ENCODE measurements around the gene NR4A2. TPM values are rescaled to one million over a fixed set of nuclear protein-coding genes. Genes with fewer than 3 reads are reported as not detected.
"Not testable (repeated sequence)": the region's sequence is repeated elsewhere in the genome, so short reads cannot be mapped to it uniquely, and the experiment has no call there.

NR4A2 gene
- polyA plus RNA-seq, 1 donor (not counting 4 experiments of a cell fraction or from before 2014, with no cell fraction given): 4.5 TPM

- H3K4me1 ChIP-seq (ENCODE audit: control insufficient read depth, extremely low read depth, insufficient read depth, low read length): peaks cover 2% of the 10 kb centered on the region
- H2AFZ ChIP-seq (ENCODE audit: control insufficient read depth, low read length): no peak overlapping the region
Observed at GRCh38 chr2:156294945-156295580, 37.5 kb downstream of the NR4A2 start.

GRCh38 chr2:156293382-156293781, 39.1 kb downstream of the NR4A2 start:
- H3K79me2 ChIP-seq (ENCODE audit: control insufficient read depth, insufficient read depth, low read length); H3K27ac ChIP-seq (ENCODE audit: control insufficient read depth, insufficient read depth, low read length); DNase-seq (ENCODE audit: low read depth, low spot score); H3K4me3 ChIP-seq (ENCODE audit: control insufficient read depth in 2 of 3, extremely low read depth in 1 of 3, insufficient read depth in 2 of 3, low read depth in 1 of 3, low read length in 3 of 3); H3K27me3 ChIP-seq (ENCODE audit: control insufficient read depth, extremely low read depth, insufficient read depth, low read length); H3K36me3 ChIP-seq (ENCODE audit: control insufficient read depth in 2 of 2, extremely low read depth in 1 of 2, insufficient read depth in 2 of 2, low read length in 2 of 2); FAIRE-seq; dilution Hi-C loops (cut with MboI; ENCODE audit: extremely low pct_ligation_motif_present, low sequenced_read_pairs); H2AFZ ChIP-seq (ENCODE audit: control insufficient read depth, low read length); H3K9ac ChIP-seq (ENCODE audit: control insufficient read depth, extremely low read depth, insufficient read depth, low read length); H4K20me1 ChIP-seq (ENCODE audit: control insufficient read depth, extremely low read depth, insufficient read depth, low read length); H3K9me1 ChIP-seq (ENCODE audit: control insufficient read depth, extremely low read depth, insufficient read depth, low read length); H3K4me2 ChIP-seq (ENCODE audit: control insufficient read depth, extremely low read depth, insufficient read depth, low read depth, low read length); H3K9me3 ChIP-seq (ENCODE audit: control insufficient read depth, low read depth, low read length); H3K4me1 ChIP-seq (ENCODE audit: control insufficient read depth, extremely low read depth, insufficient read depth, low read length): not testable (repeated sequence)

More at GRCh38 chr2:156294945-156295580, 37.5 kb downstream of the NR4A2 start:
- no peak overlapping the region for H3K4me3 ChIP-seq (ENCODE audit: control insufficient read depth in 2 of 3, extremely low read depth in 1 of 3, insufficient read depth in 2 of 3, low read depth in 1 of 3, low read length in 3 of 3)
- TF ChIP-seq CTCF (optimal IDR thresholded peaks at IDR 0.05 in 1 of 3, IDR thresholded peaks at IDR 0.05 in 1 of 3, conservative IDR thresholded peaks at IDR 0.05 in 1 of 3; ENCODE audit: extremely low read depth in 1 of 3, insufficient read depth in 2 of 3, low read length in 3 of 3) (no peak), EZH2 (IDR thresholded peaks at IDR 0.05; ENCODE audit: low read length) (no peak)
- no peak overlapping the region for H3K27ac ChIP-seq (ENCODE audit: control insufficient read depth, insufficient read depth, low read length)
- H3K27me3 ChIP-seq (ENCODE audit: control insufficient read depth, extremely low read depth, insufficient read depth, low read length): no peaks in the 10 kb centered on the region
- no peak overlapping the region for H3K9ac ChIP-seq (ENCODE audit: control insufficient read depth, extremely low read depth, insufficient read depth, low read length)
- DNase-seq (ENCODE audit: low read depth, low spot score) (no peak), FAIRE-seq (no peak)
- no peaks in the 10 kb centered on the region for H3K9me1 ChIP-seq (ENCODE audit: control insufficient read depth, extremely low read depth, insufficient read depth, low read length)
- no peaks in the 10 kb centered on the region for H4K20me1 ChIP-seq (ENCODE audit: control insufficient read depth, extremely low read depth, insufficient read depth, low read length)
- no peaks in the 10 kb centered on the region for H3K79me2 ChIP-seq (ENCODE audit: control insufficient read depth, insufficient read depth, low read length)
- H3K9me3 ChIP-seq (ENCODE audit: control insufficient read depth, low read depth, low read length): no peaks in the 10 kb centered on the region
- no peak overlapping the region for H3K4me2 ChIP-seq (ENCODE audit: control insufficient read depth, extremely low read depth, insufficient read depth, low read depth, low read length)
- no peaks in the 10 kb centered on the region for H3K36me3 ChIP-seq (ENCODE audit: control insufficient read depth in 2 of 2, extremely low read depth in 1 of 2, insufficient read depth in 2 of 2, low read length in 2 of 2)
- dilution Hi-C loops (cut with MboI; ENCODE audit: extremely low pct_ligation_motif_present, low sequenced_read_pairs): no loop called here

All from keratinocyte (primary cell).